HG03095 (cell line): ENCODE results near the gene PDGFD.

Experiments
- ATAC-seq: cut with Tn5 transposase; IDR thresholded peaks from one replicate; pipeline ENCODE4 v1.9.1; 2021; ENCODE audit warnings: moderate library complexity; ENCODE audit not compliant: unreplicated experiment

The PDGFD gene

DNA sequence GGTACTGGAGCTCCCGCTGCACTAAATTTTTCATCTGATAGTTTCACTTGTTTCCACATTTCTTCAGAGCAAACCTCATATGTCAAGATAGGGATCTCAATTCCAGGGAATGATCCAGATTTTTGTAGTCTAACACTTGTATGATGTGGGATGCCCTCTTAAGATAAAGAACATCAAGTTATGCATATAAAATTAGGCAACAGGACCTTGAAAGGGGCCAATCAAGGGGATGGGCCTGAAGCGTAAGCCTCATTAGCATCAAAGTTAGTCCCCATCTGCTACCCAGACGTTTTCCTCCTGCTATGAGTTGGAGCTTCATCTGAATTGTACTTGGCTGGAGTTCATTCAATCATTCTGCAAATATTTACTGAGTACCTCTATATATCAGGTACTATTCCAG lies 17.5 kb downstream of the PDGFD start:
- ATAC-seq, result no peak

- ATAC-seq, result no peak
Measured at GRCh38 chr11:104145062-104145461, 18.9 kb downstream of the PDGFD start.

DNA sequence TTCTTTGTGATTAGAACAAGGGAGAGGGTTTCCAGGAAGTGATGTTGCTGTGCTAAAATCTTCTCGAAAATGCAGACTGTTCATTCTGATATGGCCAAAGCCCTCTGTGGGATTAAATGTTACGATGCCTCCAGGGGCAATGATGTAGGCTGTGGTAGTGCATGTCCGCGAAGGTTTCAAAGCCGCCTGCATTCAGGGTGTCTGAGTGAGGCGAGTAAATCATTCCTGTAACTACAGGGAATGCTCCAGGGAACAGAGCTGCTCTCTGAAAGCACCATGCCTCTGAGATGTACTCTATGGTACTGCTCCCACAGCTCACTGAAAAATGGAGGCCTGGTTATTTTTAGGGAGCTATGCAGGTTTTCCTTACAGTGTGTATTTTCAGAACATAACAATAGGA lies 21.2 kb downstream of the PDGFD start:
- no peak for ATAC-seq

DNA sequence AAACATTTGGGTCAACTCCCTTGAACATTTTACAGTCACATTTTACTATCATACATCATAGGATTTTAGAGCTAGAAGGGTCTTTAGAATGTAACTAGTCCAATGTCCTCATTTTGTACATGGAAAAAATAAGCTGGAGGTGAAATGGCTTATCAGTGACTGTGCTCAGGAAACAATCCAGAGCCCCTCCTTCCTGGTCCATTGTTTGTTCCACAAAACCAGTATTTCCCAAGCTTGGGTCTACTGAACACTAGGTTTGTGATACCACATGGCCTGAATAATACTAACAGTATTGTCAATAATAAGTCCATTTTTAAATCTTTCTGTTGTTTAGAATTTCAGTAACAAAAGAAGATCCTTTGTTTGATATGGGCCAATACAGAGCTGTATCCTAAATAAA lies 27.1 kb downstream of the PDGFD start:
- no peak for ATAC-seq

GRCh38 chr11:104134745-104135144 lies 29.2 kb downstream of the PDGFD start:
- no peak for ATAC-seq

- ATAC-seq, result no peak
Measured at GRCh38 chr11:104130161-104130560, 33.8 kb downstream of the PDGFD start.

DNA sequence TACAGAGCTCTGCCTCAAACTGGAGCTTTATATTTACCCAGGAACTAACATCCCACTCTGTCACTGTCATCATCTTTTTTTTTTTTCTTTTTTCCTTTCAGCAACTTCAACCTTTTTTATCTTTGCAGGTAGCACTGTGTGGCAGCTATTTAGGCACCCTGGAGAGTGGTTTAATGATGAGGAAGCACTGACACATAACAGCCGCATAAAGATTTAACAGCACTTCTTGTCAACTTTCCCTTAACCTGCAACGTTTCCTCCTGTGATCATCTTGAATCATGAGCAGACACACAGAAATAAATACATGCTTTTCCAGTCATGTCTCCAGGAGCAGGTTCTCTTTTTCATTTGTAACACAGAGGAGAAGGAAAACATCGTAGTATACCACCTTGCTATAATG lies 34.8 kb downstream of the PDGFD start:
- no peak for ATAC-seq

DNA sequence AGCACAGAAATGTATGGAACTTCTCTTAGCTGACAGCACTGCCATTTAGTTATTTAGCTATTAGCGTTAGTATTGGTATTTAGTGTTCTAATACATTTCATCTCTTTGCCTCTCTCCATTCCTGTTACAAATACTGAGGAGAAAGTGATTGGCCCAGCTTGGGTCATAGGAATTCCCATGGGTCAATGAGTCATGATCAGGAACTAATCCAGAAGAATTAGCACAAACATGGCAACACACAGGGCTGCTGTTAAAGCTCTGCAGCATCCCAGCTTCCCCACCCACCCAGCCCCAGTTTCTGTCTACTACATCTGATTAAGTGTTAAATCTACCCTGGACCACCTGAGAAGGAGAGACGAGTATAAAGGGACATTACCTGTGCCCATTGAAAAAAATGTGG lies 36.1 kb downstream of the PDGFD start:
- ATAC-seq, result no peak

GRCh38 chr11:104126464-104126863 lies 37.5 kb downstream of the PDGFD start:
- no peak for ATAC-seq

DNA sequence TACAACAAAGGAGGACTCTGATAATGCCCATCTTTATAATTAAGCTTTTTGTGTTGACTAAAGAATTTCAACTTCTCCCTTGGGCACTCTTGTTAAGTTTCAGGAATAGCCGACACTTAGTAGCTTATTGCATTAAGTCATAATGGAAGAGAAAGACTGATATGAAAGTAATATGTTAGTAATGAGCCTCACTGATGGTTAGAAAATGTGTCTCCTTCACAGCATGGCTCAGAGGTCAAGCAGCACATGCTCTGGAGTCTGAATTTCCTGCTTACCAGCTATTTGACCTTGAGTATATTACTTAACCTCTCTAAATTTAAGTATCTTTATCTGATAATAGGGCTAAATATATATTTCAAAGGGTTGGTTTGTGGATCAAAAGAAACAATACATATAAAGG lies 39.0 kb downstream of the PDGFD start:
- ATAC-seq, result no peak

GRCh38 chr11:104122836-104123235 lies 41.1 kb downstream of the PDGFD start:
- no peak for ATAC-seq

DNA sequence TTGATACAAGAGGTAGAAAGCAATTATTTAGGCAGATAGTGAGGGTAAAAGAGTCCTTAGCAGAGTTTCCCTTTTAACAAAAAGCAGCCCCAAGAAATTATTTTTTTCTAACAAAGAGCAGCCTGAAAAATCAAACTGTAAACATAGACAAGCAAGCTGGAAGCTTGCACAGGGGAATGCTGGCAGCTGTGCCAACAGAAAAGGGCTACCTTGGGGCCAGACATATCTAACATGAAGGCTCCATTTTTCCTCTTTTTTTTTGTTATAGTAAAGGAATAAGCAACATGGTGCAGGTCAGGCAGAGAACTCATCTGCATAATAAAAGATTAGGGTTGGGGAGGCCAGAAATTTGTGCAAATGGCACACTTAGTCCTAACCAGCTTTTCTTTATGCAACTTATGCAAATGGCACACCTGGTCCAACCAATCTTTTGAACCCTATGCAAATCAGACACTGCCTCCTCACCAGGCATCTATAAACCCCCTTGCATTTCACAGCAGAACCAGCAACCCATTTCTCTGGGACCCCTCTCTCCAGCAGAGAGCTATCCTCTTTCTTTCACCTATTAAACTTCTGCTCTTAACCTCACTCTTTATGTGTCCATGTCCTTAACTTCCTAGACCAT lies 41.8 kb downstream of the PDGFD start:
- no peak for ATAC-seq

DNA sequence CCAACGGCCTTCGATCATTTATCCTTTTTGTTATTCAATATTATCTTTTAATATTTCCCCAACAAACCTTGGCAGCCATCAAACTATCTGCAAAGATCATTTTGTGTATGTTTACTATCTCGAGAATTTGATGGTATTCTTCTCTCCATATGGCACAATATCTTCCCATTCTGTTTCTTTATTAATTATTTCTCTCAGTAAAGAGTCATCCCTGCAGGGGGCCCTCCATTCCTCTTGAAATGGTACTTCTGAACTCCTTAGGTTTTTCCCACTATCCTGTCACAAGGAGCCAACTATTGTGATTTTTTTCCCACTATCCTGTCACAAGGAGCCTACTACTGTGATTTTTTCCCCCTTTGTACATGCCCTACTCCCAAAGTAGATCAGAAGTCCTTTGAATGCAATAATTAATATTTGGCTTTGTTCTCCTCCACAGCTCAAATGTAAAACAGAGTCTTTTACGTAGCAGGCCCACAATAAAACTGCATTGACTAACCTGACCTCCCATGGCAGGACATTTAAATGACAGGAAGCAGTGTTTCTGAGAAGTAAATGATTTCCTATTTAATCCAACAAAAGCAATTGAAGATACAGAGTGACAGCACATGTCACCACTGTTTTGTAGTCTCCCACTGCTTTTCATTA lies 43.3 kb downstream of the PDGFD start:
- no peak for ATAC-seq

- ATAC-seq, result no peak
Measured at GRCh38 chr11:104118105-104118744, 45.7 kb downstream of the PDGFD start.

- no peak for ATAC-seq
Measured at GRCh38 chr11:104113541-104113940, 50.4 kb downstream of the PDGFD start.

DNA sequence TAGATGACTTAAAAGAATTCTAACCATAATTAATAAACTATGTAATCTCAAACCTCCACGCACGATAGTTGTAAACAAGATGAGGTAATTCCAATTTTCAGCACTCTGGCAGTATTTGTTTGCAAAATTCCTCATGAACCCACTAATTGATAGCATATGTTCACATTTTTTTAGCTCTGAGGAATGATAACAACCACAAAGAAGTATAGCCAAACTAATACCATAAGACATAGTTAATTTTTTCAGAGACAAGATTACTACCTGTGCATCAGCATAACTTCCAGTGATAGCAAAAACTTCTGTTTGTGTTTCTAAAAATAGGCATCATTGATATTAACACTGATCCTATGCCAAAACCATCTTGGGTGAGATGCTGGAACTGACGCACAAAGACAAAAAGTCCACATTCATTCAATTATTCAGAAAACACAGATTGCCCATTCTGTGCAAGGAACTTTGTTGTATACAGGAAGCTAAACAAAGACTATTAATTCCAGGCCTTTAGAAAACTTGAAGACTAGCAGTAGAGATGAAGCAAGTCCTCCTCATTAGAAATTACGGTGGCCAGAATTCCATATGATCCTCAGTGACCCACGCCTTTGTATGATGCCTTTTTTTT lies 57.7 kb downstream of the PDGFD start:
- no peak for ATAC-seq

GRCh38 chr11:104105155-104105554 lies 58.8 kb downstream of the PDGFD start:
- no peak for ATAC-seq

GRCh38 chr11:104104664-104105063 lies 59.3 kb downstream of the PDGFD start:
- ATAC-seq, result no peak

GRCh38 chr11:104104201-104104600 lies 59.7 kb downstream of the PDGFD start:
- no peak for ATAC-seq

DNA sequence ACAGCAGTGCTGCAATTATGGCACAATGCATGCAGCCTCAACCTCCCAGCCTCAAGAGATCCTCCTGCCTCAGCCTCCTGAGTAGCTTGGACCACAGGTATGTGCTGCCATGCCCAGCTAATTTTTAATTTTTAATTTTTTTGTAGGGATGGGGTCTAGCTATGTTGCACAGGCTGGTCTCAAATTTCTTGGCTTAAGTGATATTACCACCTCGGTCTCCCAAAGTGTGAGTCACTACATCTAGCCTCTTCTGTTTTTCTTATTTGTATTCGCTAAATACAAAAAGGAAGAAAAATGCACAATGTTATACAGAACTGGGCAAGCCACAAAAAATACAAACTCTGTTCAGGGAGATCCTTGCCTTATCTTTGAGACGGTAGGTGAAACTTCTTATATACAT lies 65.4 kb downstream of the PDGFD start:
- no peak for ATAC-seq

DNA sequence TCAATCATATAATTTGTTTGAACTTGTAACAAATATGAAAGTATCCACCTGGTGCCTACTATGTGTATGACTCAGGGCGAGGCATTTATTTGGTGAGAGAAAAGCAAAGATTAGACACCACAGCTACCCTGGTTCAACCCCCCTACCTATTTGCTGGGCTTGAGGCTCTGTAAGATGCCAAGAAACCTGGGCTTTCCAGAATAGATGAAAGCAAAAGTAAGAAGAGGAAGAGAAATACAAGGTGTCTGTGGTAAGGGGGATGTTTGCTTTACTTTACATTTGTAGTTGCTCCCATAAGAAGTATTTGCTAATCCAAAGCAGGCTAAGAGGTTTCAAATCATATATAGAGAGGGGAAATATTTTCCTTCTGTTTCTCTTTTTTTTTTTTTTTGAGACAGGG lies 65.8 kb downstream of the PDGFD start:
- ATAC-seq, result no peak

- ATAC-seq, result no peak
Measured at GRCh38 chr11:104096900-104097299, 67.0 kb downstream of the PDGFD start.
